ENCODE measurements around the gene RAD51D.
"Not testable (repeated sequence)": the region's sequence is repeated elsewhere in the genome, so short reads cannot be mapped to it uniquely, and the experiment has no call there.

Gene RAD51D

GRCh38 chr17:35119370-35120165 is at the start of gene RAD51D:
Gene RAD51D (minus strand): TSS chr17:35119860. CDS start chr17:35119613, 247 bp downstream.
- DNase-seq (ENCODE audit: low spot score): peak; percentile 67

GRCh38 chr17:35167666-35168065 is 48.0 kb upstream of the RAD51D start:
- DNase-seq (ENCODE audit: low spot score): no peak

- DNase-seq (ENCODE audit: low spot score): no peak
These were observed 47.4 kb upstream of the RAD51D start for GRCh38 chr17:35167046-35167445.

- no peak for DNase-seq (ENCODE audit: low spot score)
These were observed 46.9 kb upstream of the RAD51D start for GRCh38 chr17:35166526-35166925.

GRCh38 chr17:35164716-35165115 is 45.1 kb upstream of the RAD51D start:
- DNase-seq (ENCODE audit: low spot score): no peak

- DNase-seq (ENCODE audit: low spot score): no peak
These were observed 44.2 kb upstream of the RAD51D start for GRCh38 chr17:35163886-35164285.

GRCh38 chr17:35162755-35163154 is 43.1 kb upstream of the RAD51D start:
- no peak for DNase-seq (ENCODE audit: low spot score)

- no peak for DNase-seq (ENCODE audit: low spot score)
These were observed 41.7 kb upstream of the RAD51D start for GRCh38 chr17:35161281-35161761.

- no peak for DNase-seq (ENCODE audit: low spot score)
These were observed 40.9 kb upstream of the RAD51D start for GRCh38 chr17:35160354-35161201.

GRCh38 chr17:35159940-35160339 is 40.3 kb upstream of the RAD51D start:
- no peak for DNase-seq (ENCODE audit: low spot score)

- DNase-seq (ENCODE audit: low spot score): no peak
These were observed 35.6 kb upstream of the RAD51D start for GRCh38 chr17:35155246-35155645.

- DNase-seq (ENCODE audit: low spot score): no peak
These were observed 34.8 kb upstream of the RAD51D start for GRCh38 chr17:35154196-35155165.

- no peak for DNase-seq (ENCODE audit: low spot score)
These were observed 32.9 kb upstream of the RAD51D start for GRCh38 chr17:35152421-35153140.

- DNase-seq (ENCODE audit: low spot score): not testable (repeated sequence)
These were observed 31.4 kb upstream of the RAD51D start for GRCh38 chr17:35151080-35151479.

GRCh38 chr17:35149941-35150340 is 30.3 kb upstream of the RAD51D start:
- no peak for DNase-seq (ENCODE audit: low spot score)

GRCh38 chr17:35148144-35148543 is 28.5 kb upstream of the RAD51D start:
- DNase-seq (ENCODE audit: low spot score): no peak

- no peak for DNase-seq (ENCODE audit: low spot score)
These were observed 27.8 kb upstream of the RAD51D start, which contains the start of gene UNC45B for GRCh38 chr17:35147375-35147905. Gene UNC45B (plus strand): TSS chr17:35147817. CDS start chr17:35148264, 447 bp downstream.

- DNase-seq (ENCODE audit: low spot score): no peak
These were observed 26.7 kb upstream of the RAD51D start for GRCh38 chr17:35146214-35146833.

GRCh38 chr17:35144840-35145239 is 25.2 kb upstream of the RAD51D start:
- DNase-seq (ENCODE audit: low spot score): no peak

GRCh38 chr17:35142467-35142796 is 22.8 kb upstream of the RAD51D start:
- no peak for DNase-seq (ENCODE audit: low spot score)

All from cerebellar cortex (tissue), 1 donor.